Panc1 (cell line): ENCODE data around the gene DSCAM.

Source experiments
- CTCF ChIP-seq: fragments of 450-650 bp; IDR thresholded peaks from 2 replicates; pipeline ENCODE4 v1.5.1; 2017; ENCODE audit warnings: mild to moderate bottlenecking
- POLR2AphosphoS5 ChIP-seq: IDR thresholded peaks from 2 replicates; pipeline ENCODE4 v1.6.1; 2012; ENCODE audit warnings: mild to moderate bottlenecking, low read depth, low read length, moderate library complexity
- REST ChIP-seq, 2 experiments: IDR thresholded peaks; 2 replicates each; pipeline ENCODE4 v1.6.1; 2011 to 2012; ENCODE audit warnings: low read depth in 2 of 2, control low read depth in 1 of 2, low read length in 1 of 2, mild to moderate bottlenecking in 1 of 2, moderate library complexity in 1 of 2; ENCODE audit not compliant: insufficient read depth in 1 of 2
- TCF7L2 ChIP-seq: IDR thresholded peaks from 2 replicates; pipeline ENCODE4 v1.6.1; 2011; ENCODE audit warnings: mild to moderate bottlenecking, low read depth, low read length, inconsistent platforms

- TF ChIP-seq CTCF (no peak), REST (IDR thresholded peaks at IDR 0.05; ENCODE audit: insufficient read depth in 1 of 2, low read depth in 2 of 2, low read length in 1 of 2) (no peak), POLR2AphosphoS5 (no peak), TCF7L2 (no peak)
These were observed 686.0 kb downstream of the DSCAM start for GRCh38 chr21:40160911-40161310.
